Activated CD4-positive, alpha-beta T cell treated with anti-CD3 and anti-CD28 coated beads, Interleukin-2, amount 10 ng/mL, durations not matched to agents 24 days and 14 days (primary cell): ENCODE results near the gene SLC35E2B. TPM values are rescaled to one million over a fixed set of nuclear protein-coding genes. Genes with fewer than 3 reads are reported as not detected.

Experiments
- DNase-seq: peaks from one replicate; pipeline ENCODE4 v3.0.0; 2022
- H3K27ac Mint-ChIP-seq: one replicate; pipeline ENCODE4 v1.8.0; 2022; ENCODE audit warnings: mild to moderate bottlenecking, mixed read lengths
- H3K27me3 Mint-ChIP-seq: one replicate; pipeline ENCODE4 v1.8.0; 2022; ENCODE audit warnings: mixed read lengths
- H3K36me3 Mint-ChIP-seq: one replicate; pipeline ENCODE4 v1.8.0; 2022; ENCODE audit warnings: low read depth, mild to moderate bottlenecking, mixed read lengths
- H3K4me1 Mint-ChIP-seq: one replicate; pipeline ENCODE4 v1.8.0; 2021; ENCODE audit warnings: mixed read lengths
- H3K4me3 Mint-ChIP-seq: one replicate; pipeline ENCODE4 v1.8.0; 2022; ENCODE audit warnings: mild to moderate bottlenecking, moderate library complexity, mixed read lengths
- H3K9me3 Mint-ChIP-seq: one replicate; pipeline ENCODE4 v1.8.0; 2021; ENCODE audit warnings: mixed read lengths
- intact Hi-C: fragments of 100-400 bp; cut with micrococcal nuclease; formaldehyde crosslinking; loops from one replicate; pipeline ENCODE4 v1.15.1; 2023
- total RNA-seq: library from RNA; stranded (reverse); gene quantifications from 2 replicates; pipeline ENCODE4 v1.2.3, GENCODE V29; 2022

The SLC35E2B gene
- total RNA-seq, 1 donor from 2014 or later: 40.3 TPM

- Mint-ChIP-seq H3K27ac (no peak overlapping the region), H3K4me1 (no peaks in the 10 kb centered on the region), H3K27me3 (no peaks in the 10 kb centered on the region), H3K9me3 (no peaks in the 10 kb centered on the region), H3K36me3 (no peaks in the 10 kb centered on the region), H3K4me3 (no peak overlapping the region)
- DNase-seq: no peak
- intact Hi-C loops: no loop called here
Observed at GRCh38 chr1:1622788-1623094, 69.9 kb downstream of the SLC35E2B start.

- no peak for DNase-seq
- H3K4me3 Mint-ChIP-seq: no peak overlapping the region
- H3K36me3 Mint-ChIP-seq: no peaks in the 10 kb centered on the region
- no peaks in the 10 kb centered on the region for H3K9me3 Mint-ChIP-seq
- H3K27me3 Mint-ChIP-seq: no peaks in the 10 kb centered on the region
- no peak overlapping the region for H3K27ac Mint-ChIP-seq
- intact Hi-C loops: no loop called here
- peaks cover 4% of the 10 kb centered on the region for H3K4me1 Mint-ChIP-seq
Observed at GRCh38 chr1:1622010-1622787, 70.4 kb downstream of the SLC35E2B start.

- Mint-ChIP-seq H3K4me3 (no peak overlapping the region), H3K9me3 (no peaks in the 10 kb centered on the region), H3K36me3 (no peaks in the 10 kb centered on the region), H3K27ac (no peak overlapping the region), H3K27me3 (no peaks in the 10 kb centered on the region), H3K4me1 (peaks cover 9% of the 10 kb centered on the region)
- intact Hi-C loops: no loop called here
- no peak for DNase-seq
Observed at GRCh38 chr1:1621173-1622009, 71.2 kb downstream of the SLC35E2B start.

GRCh38 chr1:1620433-1621139 lies 72.0 kb downstream of the SLC35E2B start:
- H3K27me3 Mint-ChIP-seq: no peaks in the 10 kb centered on the region
- no peaks in the 10 kb centered on the region for H3K9me3 Mint-ChIP-seq
- no peak overlapping the region for H3K27ac Mint-ChIP-seq
- peaks cover 9% of the 10 kb centered on the region for H3K4me1 Mint-ChIP-seq
- H3K36me3 Mint-ChIP-seq: no peaks in the 10 kb centered on the region
- intact Hi-C loops: no loop called here
- no peak for DNase-seq
- H3K4me3 Mint-ChIP-seq: no peak overlapping the region

- Mint-ChIP-seq H3K9me3 (no peaks in the 10 kb centered on the region), H3K4me3 (no peak overlapping the region), H3K36me3 (no peaks in the 10 kb centered on the region), H3K4me1 (peaks cover 10% of the 10 kb centered on the region), H3K27me3 (no peaks in the 10 kb centered on the region), H3K27ac (no peak overlapping the region)
- no peak for DNase-seq
- intact Hi-C loops: no loop called here
Observed at GRCh38 chr1:1619917-1620361, 72.7 kb downstream of the SLC35E2B start.

GRCh38 chr1:1618396-1619068 lies 74.1 kb downstream of the SLC35E2B start:
- no peak for DNase-seq
- Mint-ChIP-seq H3K4me1 (peaks cover 24% of the 10 kb centered on the region), H3K4me3 (no peak overlapping the region), H3K9me3 (no peaks in the 10 kb centered on the region), H3K27me3 (no peaks in the 10 kb centered on the region), H3K36me3 (peaks cover 4% of the 10 kb centered on the region), H3K27ac (no peak overlapping the region)
- intact Hi-C loops: no loop called here

GRCh38 chr1:1617925-1618324 lies 74.7 kb downstream of the SLC35E2B start:
- no peaks in the 10 kb centered on the region for H3K9me3 Mint-ChIP-seq
- peaks cover 5% of the 10 kb centered on the region for H3K36me3 Mint-ChIP-seq
- no peak for DNase-seq
- no peak overlapping the region for H3K27ac Mint-ChIP-seq
- intact Hi-C loops: no loop called here
- no peaks in the 10 kb centered on the region for H3K27me3 Mint-ChIP-seq
- H3K4me3 Mint-ChIP-seq: no peak overlapping the region
- peaks cover 25% of the 10 kb centered on the region for H3K4me1 Mint-ChIP-seq

GRCh38 chr1:1617516-1617915 lies 75.1 kb downstream of the SLC35E2B start:
- no peaks in the 10 kb centered on the region for H3K9me3 Mint-ChIP-seq
- DNase-seq: no peak
- peaks cover 25% of the 10 kb centered on the region for H3K4me1 Mint-ChIP-seq
- intact Hi-C loops: no loop called here
- no peaks in the 10 kb centered on the region for H3K27me3 Mint-ChIP-seq
- H3K36me3 Mint-ChIP-seq: peaks cover 5% of the 10 kb centered on the region
- H3K4me3 Mint-ChIP-seq: peak overlapping the region; percentile 80
- peak overlapping the region; percentile 41 for H3K27ac Mint-ChIP-seq

- Mint-ChIP-seq H3K27me3 (no peaks in the 10 kb centered on the region), H3K27ac (peak overlapping the region; percentile 73), H3K4me3 (peak overlapping the region; percentile 80), H3K4me1 (peaks cover 28% of the 10 kb centered on the region), H3K9me3 (no peaks in the 10 kb centered on the region), H3K36me3 (peaks cover 9% of the 10 kb centered on the region)
- intact Hi-C loops: no loop called here
- DNase-seq: no peak
Observed at GRCh38 chr1:1616838-1617237, 75.8 kb downstream of the SLC35E2B start.

- peak overlapping the region; percentile 73 for H3K27ac Mint-ChIP-seq
- H3K4me3 Mint-ChIP-seq: peak overlapping the region; percentile 80
- H3K9me3 Mint-ChIP-seq: no peaks in the 10 kb centered on the region
- intact Hi-C loops: no loop called here
- H3K27me3 Mint-ChIP-seq: no peaks in the 10 kb centered on the region
- peak; percentile 86 for DNase-seq
- peaks cover 9% of the 10 kb centered on the region for H3K36me3 Mint-ChIP-seq
- H3K4me1 Mint-ChIP-seq: peaks cover 28% of the 10 kb centered on the region
Observed at GRCh38 chr1:1616045-1616790, 76.4 kb downstream of the SLC35E2B start.

- Mint-ChIP-seq H3K4me3 (peak within 1 kb of the TSS; percentile 96), H3K27ac (peak within 1 kb of the TSS; percentile 98), H3K36me3 (peaks cover 9% of the 10 kb centered on the region), H3K27me3 (no peaks in the 10 kb centered on the region), H3K4me1 (peaks cover 30% of the 10 kb centered on the region), H3K9me3 (no peaks in the 10 kb centered on the region)
- DNase-seq: peak; percentile 100
- intact Hi-C loops: loop anchor here (1.0 to 2.0 kb wide), 5 partner anchors 41 to 240 kb away; partner anchors contain the start of genes ATAD3B, AURKAIP1, CCNL2 and CDK11B
Observed at GRCh38 chr1:1615256-1616044, 77.1 kb downstream of the SLC35E2B start, which contains the start of gene MIB2. Gene MIB2 (plus strand): TSS chr1:1615500. CDS start chr1:1623453, 7,953 bp downstream.

- Mint-ChIP-seq H3K4me1 (peaks cover 30% of the 10 kb centered on the region), H3K27ac (peak overlapping the region; percentile 98), H3K9me3 (no peaks in the 10 kb centered on the region), H3K27me3 (no peaks in the 10 kb centered on the region), H3K4me3 (peak overlapping the region; percentile 96), H3K36me3 (peaks cover 9% of the 10 kb centered on the region)
- intact Hi-C loops: loop anchor here (1.0 to 2.0 kb wide), 5 partner anchors 41 to 240 kb away; partner anchors contain the start of genes ATAD3B, AURKAIP1, CCNL2 and CDK11B
- no peak for DNase-seq
Observed at GRCh38 chr1:1614954-1615255, 77.7 kb downstream of the SLC35E2B start.
